HG02763 (cell line): ENCODE data around the gene TTC21B.
"Not testable (repeated sequence)": the region's sequence is repeated elsewhere in the genome, so short reads cannot be mapped to it uniquely, and the experiment has no call there.

Experiments
- ATAC-seq: cut with Tn5 transposase; IDR thresholded peaks from one replicate; pipeline ENCODE4 v1.9.1; 2021; ENCODE audit warnings: mild to moderate bottlenecking, moderate library complexity; ENCODE audit not compliant: unreplicated experiment

The TTC21B gene

DNA sequence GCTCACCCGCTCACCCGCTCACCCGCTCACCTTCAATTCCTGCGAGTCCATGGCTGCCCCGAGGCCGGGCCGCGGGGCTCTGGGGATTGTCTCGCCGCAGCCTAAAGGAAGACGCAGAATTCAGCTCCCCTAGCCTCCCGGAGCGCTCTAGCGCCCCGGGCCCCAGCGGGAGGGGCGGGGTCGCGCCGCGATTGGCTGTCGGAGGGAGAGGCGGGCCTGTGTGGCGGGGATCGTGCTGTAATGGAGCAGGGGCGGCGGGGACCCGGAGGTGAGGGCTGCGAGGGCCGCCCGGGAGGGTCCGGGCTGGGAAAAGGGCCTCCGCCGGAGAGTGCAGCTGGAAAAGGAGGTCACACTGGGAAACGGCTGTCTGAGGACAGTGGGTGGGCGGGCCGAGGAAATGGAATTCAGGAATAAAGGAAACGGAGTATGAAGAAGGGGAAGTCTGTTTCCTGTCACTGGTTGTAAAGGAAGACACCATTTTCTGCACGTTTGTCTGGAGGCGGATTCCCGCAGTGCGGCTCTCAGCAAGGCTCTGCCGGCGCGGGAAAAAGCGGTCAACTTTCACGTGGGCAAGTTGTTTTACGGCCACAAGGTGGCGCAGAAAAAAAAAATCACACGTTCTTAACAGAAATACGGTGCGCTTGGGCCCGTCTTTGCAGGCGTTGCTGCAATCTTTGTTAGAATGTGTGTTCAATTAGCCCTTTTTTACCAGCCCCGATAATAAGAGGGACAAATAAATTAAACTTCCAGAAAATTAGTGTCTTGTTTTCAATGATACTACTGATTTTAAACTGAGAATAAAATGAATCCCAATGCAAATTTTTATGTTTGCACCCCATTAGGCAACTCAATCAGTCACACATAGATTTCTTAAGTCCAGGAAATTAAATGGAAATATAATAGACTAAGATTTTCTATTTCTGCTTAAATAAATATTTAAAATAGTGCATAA is at the start of gene TTC21B:
Gene TTC21B (minus strand): TSS at position 122 of the 952 bp plus-strand sequence. CDS start 71 bp downstream, at position 51.
- ATAC-seq = peak; percentile 98

DNA sequence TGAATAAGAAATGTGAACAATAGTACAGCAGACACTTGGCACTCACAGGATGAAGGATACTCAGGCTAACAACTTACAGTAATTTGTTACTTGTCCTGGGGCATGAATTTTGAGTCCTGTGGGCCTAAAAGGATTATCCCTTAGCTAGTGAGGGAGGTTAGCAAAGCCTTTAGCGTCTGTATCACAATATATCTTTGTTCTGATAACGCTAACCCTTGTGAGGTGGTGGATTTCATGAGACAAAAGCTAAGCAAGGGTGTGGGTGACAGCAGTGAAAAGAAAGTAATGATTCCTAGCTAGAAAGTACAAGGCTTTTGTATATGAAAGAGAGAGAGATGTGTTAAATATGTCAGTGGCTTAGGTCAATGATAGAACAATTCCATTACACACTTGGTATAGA is 46.8 kb upstream of the TTC21B start:
- ATAC-seq = no peak

DNA sequence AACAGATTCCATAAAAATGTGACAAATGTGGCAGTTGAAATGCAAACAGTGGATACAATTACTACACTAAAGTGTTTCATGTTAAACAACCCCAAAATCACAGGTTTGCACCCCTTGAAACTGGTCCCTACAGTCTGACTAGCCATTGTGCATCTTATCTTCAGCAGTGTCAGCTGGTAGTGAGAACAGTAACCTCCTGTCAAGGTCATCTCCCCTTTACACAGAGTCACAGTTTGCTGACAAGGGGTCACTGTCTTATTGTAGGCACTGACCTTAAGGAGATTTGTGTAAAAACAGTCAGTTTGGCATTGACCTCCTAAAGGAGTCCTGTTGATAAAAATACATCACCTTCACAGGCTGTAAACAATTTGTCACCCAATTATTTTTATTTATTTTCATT is 37.3 kb upstream of the TTC21B start:
- no peak for ATAC-seq

DNA sequence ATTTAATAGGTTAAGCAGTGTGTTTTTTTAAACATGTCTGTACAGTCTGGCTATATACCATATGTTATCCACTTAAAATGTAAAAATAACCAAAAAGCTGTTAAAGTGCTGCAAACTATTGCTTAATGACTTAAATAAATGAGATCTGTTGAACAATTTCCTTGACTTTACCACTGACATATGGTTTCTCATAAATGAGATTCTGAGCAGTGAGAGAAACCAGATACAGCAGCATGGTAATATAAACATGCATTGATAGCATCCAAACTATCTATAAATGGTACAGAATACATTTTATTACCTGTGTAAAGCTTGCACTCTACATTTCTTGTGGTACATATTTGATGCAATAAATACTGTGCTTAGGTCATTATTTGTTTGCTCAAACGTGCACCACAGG is 36.3 kb upstream of the TTC21B start:
- no peak for ATAC-seq

DNA sequence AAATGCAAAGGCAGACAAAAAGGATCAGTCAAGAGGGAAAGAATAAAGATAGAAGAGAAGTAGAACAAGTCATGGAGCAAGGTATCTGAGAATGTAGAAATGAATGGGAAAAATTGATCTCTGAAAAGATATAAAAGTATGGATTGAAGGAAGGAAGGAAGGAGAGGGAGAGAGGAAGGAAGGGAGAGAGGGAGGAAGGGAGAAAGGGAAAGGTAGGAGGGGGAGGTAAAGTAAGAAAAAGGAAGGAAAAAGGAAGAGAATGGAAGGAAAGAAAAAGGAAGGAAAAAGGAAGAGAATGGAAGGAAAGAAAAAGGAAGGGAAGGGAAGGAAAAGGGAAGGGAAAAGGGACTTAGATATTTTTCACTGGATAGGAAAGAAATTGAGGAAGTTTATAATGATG is 31.5 kb upstream of the TTC21B start:
- ATAC-seq = no peak

DNA sequence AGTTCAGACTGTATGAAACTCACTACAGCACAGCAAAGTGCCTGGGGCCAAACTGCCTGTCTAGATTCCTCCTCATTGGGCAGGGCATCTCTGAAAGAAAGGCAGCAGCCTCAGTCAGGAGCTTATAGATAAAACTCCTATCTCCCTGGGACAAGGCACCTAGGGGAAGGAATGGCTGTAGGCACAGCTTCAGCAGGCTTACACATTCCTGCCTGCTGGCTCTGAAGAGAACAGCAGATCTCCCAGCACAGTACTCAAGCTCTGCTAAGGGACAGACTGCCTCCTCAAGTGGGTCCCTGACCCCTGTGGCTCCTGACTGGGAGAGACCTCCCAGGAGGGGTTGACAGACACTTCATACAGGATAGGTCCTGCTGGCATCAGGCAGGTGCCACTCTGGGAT is 18.6 kb upstream of the TTC21B start:
- ATAC-seq = not testable (repeated sequence)

DNA sequence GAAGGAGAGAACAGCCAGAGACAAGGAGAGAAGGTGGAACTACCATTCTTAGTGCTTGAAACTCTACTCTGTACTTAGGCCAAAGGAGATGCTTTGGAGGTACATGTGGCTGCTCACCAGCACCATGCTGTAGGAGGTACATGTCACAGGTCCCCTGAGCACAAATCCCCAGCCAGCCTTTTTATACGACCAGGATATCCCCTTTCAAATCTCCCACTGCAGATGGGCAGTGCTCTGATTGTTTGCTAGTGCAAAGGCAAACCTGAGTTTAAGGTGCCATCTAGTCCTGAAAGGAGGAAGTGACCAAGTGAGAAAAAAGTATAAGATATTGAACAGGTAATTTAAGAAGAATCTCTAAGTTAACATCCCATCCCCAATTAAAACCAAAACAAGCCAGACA is 17.1 kb upstream of the TTC21B start:
- ATAC-seq = no peak

DNA sequence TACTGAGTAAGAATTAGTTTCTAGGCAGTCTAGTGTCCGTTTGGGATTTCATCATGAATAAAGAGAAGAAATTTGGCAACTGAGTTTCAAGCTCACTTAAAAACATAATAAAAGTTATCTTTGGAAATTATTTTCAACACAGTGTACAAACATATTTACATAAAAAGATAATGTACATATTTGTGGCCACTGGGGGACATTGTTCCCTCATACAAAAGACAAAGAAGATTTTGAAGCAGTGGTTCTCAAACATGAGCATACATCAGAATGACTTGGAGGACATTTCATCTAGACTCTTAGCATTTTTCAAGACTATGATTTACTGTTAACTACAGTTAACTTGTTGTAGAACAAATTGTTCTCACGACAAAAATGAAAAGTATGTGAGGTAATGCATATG is 15.7 kb upstream of the TTC21B start:
- no peak for ATAC-seq

DNA sequence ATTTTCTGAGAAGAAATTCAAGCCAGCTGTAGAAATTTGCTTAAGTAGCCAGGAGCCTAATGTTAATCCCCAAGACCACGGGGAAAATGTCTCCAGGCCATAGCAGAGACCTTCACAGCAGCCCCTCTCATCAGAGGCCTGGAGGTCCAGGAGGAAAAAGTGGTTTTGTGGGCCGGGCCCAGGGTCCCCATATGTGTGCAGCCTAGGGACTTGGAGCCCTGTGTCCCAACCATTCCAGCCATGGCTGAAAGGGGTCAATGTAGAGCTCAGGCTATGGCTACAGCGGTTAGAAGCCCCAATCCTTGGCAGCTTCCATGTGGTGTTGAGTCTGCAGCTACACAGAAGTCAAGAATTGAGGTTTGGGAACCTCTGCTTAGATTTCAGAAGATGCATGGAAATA is 14.2 kb upstream of the TTC21B start:
- ATAC-seq = no peak

DNA sequence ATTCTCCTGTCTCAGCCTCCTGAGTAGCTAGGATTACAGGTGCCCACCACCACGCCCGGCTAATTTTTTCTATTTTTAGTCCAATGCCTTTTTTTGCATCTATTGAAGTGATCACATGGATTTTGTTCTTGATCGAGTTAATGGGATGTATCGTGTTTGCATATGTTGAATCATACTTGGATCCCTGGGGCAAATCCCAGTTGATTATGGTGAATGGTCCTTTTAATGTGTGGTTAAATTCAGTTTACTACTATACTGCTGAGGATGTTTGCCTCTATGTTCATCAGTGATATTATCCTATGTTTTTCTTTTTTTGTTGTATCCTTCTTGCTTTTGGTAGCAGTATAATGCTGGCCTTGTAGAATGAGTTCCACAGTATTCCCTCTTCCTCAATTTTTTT is 8.2 kb upstream of the TTC21B start:
- no peak for ATAC-seq

DNA sequence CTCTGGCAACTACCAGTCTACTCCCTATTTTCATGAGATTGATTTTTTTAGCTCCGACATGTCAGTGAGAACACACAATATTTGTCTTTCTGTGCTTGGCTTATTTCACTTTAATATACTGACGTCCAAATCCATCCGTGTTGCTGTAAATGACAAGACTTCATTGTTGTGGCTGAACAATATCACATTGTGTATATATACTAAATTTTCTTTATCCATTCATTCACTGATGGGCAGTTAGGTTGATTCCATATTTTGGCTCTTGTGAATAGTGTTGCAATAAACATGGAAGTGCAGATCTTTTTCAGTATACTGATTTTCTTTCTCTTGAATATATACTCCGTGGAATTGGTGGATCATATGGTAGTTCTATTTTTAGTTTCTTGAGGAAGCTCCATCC is 5.8 kb upstream of the TTC21B start:
- no peak for ATAC-seq

DNA sequence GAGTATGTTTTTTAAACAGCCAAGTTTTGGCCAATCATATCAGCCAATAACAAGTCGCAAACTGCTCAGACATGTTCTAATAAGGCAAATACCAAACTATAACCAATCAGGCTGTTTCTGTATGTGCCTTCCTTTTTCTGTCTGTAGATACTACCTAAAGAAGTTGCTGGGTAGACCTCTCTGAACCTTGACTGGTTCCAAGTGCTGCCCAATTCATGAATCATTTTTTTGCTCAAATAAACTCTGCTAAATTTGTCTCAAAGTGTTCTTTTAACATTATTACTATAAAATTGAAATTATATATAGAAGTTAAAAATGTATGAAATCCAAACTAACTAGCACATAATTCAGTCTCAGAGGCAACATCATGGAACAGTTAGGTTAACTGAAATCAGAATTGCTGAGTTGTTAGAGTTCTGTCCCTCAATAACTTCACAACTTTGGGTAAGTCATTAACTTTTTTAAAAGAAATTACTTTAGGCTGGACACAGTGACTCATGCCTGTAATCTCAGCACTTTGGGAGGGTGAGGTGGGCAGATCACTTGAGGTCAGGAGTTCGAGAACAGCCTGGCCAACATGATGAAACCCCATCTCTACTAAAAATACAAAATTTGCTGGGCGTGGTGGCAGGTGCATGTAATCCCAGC is 4.9 kb upstream of the TTC21B start:
- ATAC-seq = no peak

DNA sequence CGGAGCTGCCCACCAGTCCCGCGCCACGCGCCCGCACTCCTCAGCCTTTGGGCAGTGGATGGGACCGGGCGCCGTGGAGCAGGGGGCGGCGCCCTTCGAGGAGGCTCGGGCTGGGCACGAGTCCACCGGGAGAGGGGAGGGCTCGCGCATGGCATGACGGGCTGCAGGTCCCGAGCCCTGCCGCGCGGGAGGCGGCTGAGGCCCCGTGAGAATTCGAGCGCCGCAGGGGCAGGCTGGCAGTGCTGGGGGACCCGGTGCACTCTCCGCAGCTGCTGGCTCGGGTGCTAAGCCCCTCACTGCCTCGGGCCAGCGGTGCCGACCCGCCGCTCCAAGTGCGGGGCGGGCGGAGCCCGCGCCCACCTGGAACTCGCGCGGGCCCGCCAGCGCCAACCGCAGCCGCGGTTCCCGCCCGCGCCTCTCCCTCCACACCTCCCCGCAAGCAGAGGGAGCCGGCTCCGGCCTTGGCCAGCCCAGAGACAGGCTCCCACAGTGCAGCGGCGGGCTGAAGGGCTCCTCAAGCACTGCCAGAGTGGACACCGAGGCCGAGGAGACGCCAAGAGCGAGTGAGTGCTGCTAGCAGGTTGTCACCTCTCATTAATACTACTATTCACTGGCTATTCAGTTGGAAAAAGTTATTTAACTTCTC is 3.6 kb upstream of the TTC21B start:
- ATAC-seq = no peak

DNA sequence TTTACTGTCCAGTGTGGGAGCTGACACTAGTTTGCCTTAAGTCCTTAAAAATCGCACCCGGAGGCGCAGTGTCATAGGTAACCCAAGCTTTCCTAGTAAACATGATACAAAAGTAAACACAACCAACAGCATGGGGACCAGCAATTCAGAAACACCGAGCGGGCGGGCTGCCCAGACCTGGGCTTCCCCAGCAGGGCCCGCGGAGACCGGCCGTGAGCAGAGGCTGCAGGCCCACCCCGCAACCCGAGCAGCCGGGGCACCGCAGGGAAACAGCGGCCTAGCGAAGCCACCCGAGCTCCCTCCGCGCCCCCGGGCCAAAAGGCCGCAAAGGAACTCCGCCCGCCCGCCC is 296 bp downstream of the TTC21B start:
- peak; percentile 30 for ATAC-seq

DNA sequence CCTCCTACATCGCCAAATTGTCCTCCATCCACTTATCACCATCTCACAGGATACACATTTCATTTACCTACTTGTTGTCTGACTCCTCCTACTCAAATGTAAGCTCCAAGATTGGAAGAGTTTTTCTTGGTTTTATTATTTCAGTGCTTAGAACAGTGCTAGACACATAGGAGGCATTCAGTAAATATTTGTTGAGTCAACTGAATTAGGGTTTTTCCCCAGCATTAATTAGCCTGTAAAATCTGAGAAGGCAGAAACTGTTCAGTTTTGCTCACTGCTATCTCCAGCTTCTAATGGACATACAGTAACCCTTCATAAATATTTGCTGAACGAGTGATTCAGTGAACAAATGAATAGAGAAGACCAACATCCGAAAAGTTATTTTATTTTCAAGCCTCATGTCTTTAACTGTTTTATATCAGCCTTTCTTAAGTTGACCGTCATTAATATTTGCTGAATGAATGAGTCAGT is 800 bp downstream of the TTC21B start:
- ATAC-seq = no peak

DNA sequence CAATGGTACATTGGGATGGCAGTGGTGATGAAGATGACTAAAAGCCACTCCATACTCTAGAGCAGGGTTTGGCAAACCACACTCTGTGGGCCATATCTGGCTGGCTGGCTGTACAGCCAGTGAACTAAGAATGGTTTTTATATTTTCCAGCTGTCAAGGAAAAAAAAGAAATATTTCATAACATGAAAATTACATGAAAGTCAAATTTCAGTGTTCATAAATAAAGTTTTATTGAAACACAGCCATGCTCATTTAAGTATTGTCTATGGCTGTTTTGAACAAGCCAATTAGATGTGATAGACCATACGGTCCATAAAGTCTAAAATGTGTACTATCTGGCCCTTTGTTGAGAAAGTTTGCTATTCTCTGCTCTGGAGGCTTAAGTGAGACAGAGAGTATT is 1.5 kb downstream of the TTC21B start:
- ATAC-seq = no peak

DNA sequence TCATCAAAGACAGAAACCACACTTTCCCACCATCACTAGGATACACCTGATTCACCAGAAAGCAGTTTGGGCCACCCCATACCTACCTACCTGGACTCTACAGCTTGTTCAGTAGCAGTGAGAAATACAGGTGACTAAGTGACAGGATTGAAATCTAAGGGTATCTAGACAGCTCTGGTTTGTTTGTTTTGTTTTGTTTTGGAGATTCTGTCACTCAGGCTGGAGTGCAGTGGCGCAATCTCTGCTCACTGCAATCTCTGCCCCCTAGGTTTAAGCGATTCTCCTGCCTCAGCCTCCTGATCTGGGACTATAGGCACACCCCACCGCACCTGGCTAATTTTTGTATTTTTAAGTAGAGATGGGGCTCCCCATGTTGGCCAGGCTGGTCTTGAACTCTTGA is 3.1 kb downstream of the TTC21B start:
- no peak for ATAC-seq

DNA sequence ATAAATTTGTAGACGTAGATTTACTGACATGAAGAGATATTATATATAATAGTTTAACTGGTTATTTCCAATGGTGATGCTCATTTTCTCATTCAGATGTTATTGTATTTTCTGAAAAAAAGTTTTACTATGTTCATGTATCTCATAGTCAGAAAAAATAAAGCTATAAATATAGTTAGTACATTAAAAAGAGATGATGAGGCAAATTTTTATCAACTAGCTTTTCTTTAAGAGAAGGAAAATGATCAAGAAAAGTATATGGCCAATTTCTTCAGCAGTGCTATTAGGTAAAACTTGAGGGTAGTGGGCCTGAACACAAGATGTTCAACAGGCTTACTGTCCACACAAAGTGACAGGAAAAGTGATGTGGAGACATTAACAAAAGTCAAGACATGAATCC is 11.7 kb downstream of the TTC21B start:
- no peak for ATAC-seq

DNA sequence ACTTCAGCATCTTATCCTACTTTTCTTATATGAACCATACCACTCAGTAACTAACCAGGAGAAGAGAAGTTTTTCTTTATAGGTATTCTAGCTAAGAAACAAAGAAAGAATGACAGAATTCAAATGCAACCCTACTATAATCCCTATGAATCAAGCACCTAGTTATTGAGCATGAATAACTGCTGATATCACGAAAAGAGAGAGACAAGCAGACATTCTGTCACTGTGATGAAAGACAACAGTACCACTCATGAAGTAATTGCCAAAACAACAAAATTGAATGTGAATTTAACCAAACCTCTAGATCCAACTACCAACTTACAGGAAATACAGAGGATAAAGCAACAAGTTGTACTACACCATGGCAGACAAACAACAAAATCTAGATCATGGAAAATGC is 15.3 kb downstream of the TTC21B start:
- ATAC-seq = no peak

DNA sequence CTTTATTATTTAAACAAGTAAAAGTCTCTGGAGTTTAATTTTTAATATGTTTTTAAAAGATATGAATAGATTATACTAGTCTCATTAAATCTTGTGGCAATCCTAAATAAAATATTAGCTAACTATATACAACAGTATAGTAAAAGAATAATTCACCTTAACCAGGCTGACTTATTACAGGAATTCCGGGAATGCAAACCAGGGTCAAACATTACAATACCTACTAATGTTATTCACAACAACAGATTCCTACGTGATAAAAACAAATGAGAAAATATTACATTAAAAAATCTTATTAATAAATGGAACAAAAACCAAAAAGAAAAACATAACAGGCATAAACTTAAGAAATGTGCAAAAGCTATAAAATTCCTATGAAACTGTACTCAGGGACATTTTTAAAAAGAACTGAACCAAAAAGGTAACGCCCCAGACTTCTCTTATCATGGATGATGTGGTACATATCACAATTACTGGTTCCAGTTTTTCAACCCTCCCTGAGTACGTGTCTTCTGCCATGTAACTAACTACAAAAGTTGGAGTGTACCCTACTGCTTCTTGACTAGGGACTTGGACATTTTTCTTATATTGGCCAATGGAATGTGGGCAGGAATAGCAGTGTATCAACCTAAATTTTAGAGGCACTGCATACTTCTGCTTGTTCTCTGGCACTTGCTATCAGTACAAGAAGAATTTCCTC is 20.2 kb downstream of the TTC21B start:
- no peak for ATAC-seq

DNA sequence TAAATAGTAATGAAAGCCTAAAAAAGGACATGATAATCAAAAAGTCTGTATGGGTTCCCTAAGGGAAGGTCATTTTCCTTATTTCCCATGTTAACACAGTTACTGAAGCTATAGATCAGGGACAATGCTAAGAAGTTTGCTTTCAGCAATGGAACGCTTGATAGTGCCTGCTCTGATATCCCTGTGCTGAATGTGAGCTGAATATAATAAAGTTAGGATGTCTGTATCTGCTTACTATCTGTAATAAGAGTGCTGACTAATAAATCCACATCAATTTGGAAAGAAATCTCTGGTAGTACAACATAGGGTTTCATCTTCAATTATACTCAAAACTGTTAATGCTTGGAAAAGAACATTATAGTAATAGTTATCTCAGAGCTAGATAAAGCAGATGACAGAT is 25.8 kb downstream of the TTC21B start:
- ATAC-seq = no peak
